Measurements from ENCODE around the gene DBP.

DNA sequence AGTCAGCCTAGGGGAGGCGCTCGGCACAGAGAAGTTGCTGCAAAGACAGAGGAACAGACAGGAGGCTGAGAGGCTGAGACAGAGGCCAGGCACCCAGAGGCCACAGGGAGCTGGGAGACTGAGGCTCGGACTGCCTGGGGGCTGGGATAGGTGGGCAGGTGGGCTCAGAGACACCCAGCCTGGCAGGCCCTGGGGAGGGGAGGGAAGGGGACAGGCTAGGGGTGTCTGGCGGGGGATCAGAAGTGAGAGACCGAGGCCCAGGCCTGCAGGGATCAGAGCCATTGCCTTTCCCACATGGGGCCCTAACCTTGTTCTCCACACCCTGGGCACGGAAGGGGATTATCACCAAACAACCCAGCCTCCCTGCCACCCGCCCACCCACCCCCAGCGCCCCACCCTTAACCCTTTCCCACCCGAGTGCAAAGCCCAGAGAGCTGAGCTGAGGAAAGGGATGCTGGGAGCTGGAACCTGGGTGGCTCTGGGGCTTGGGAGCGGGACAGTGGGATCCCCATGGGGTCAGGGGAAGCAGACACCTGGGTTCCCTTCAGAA, 34.3 kb upstream of the DBP start:
- TF ChIP-seq, protein P1, sequence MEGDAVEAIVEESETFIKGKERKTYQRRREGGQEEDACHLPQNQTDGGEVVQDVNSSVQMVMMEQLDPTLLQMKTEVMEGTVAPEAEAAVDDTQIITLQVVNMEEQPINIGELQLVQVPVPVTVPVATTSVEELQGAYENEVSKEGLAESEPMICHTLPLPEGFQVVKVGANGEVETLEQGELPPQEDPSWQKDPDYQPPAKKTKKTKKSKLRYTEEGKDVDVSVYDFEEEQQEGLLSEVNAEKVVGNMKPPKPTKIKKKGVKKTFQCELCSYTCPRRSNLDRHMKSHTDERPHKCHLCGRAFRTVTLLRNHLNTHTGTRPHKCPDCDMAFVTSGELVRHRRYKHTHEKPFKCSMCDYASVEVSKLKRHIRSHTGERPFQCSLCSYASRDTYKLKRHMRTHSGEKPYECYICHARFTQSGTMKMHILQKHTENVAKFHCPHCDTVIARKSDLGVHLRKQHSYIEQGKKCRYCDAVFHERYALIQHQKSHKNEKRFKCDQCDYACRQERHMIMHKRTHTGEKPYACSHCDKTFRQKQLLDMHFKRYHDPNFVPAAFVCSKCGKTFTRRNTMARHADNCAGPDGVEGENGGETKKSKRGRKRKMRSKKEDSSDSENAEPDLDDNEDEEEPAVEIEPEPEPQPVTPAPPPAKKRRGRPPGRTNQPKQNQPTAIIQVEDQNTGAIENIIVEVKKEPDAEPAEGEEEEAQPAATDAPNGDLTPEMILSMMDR (IDR thresholded peaks at IDR 0.05; ENCODE audit: low read depth, low read length, poor library complexity, severe bottlenecking): no peak
- no peak for TF ChIP-seq EZH2phosphoT487 (IDR thresholded peaks at IDR 0.05; ENCODE audit: borderline replicate concordance, low read length)
